ENCODE data around the gene DNMT3L.
"Not testable (repeated sequence)": the region's sequence is repeated elsewhere in the genome, so short reads cannot be mapped to it uniquely, and the experiment has no call there.

The DNMT3L gene

GRCh38 chr21:44295163-44295573, 33.5 kb upstream of the DNMT3L start:
- in situ Hi-C loops (cut with MboI; ENCODE audit: low sequenced_read_pairs): no loop called here

GRCh38 chr21:44294391-44295162, 32.9 kb upstream of the DNMT3L start:
- in situ Hi-C loops (cut with MboI; ENCODE audit: low sequenced_read_pairs): no loop called here

DNA sequence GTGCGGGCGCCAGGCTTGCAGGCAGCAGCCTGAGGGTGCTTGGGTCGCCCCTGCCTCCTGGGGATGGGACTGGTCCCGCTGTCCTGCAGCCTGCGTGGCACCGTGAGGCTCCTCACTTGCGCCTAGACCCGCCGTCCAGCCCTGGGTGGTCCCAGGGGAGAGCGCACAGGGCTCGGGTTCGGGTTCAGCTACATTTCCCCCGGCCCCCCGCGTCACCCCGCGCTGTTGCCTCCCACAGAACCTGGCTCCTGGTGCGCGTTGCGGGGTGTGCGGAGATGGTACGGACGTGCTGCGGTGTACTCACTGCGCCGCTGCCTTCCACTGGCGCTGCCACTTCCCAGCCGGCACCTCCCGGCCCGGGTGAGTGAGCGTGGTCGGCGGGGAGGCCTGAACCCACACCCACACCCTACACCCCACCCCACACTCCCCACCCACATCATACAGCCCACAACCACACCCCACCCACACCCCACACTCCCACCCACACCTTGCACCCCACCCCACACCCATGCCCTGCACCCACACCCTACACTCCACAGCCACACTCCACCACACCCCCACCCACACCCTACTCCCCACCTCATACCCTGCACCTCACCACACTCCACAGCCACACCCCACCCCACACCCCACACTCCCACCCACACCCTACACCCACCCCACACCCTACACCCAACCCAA, 32.0 kb upstream of the DNMT3L start:
- in situ Hi-C loops (cut with MboI; ENCODE audit: low sequenced_read_pairs): no loop called here

GRCh38 chr21:44292812-44293195, 31.1 kb upstream of the DNMT3L start:
- in situ Hi-C loops (cut with MboI; ENCODE audit: low sequenced_read_pairs): no loop called here

- in situ Hi-C loops (cut with MboI; ENCODE audit: low sequenced_read_pairs): no loop called here
Observed at GRCh38 chr21:44291936-44292811, 30.5 kb upstream of the DNMT3L start.

GRCh38 chr21:44291078-44291935, 29.6 kb upstream of the DNMT3L start:
- in situ Hi-C loops (cut with MboI; ENCODE audit: low sequenced_read_pairs): no loop called here

DNA sequence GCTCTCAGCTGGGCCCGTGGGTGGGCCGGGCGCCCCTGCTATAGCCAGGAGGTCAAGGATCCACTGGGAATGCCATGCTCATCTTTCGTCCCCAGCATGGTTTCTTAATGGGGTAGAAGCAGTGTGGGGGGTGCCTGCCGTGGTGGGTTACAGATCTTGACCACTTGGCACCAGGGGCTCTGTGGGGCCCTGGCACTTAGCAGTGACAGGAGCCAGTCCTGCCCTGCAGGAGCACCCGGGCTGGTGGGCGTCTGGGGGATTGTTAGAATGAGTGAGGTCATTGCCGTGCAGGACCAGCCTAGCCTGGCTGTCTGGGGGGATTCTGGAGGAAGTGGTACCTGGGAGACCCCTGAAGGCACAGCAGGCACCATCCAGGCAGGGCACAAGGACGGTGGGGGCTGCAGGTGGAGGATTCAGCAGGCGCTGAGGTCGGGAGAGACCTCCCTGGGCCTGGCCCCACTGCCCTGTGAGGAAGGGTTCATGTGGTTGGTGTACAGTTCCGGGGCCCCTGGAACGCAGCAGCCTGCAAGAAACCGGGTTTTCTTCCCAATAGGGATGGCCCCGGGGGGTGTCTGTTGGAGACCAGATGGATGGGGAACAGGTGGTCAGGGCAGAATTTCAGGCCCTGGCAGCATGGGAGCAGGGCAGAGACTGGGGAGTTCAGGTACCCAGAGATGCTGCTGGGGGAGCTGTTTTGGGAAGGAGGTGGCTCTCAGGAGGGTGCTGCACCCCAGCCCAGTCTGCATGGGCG, 28.8 kb upstream of the DNMT3L start:
- in situ Hi-C loops (cut with MboI; ENCODE audit: low sequenced_read_pairs): no loop called here

- in situ Hi-C loops (cut with MboI; ENCODE audit: low sequenced_read_pairs): no loop called here
Observed at GRCh38 chr21:44289381-44290010, 27.8 kb upstream of the DNMT3L start.

GRCh38 chr21:44288251-44289110, 26.8 kb upstream of the DNMT3L start:
- in situ Hi-C loops (cut with MboI; ENCODE audit: low sequenced_read_pairs): no loop called here

- in situ Hi-C loops (cut with MboI; ENCODE audit: low sequenced_read_pairs): no loop called here
Observed at GRCh38 chr21:44286716-44287632, 25.3 kb upstream of the DNMT3L start.

DNA sequence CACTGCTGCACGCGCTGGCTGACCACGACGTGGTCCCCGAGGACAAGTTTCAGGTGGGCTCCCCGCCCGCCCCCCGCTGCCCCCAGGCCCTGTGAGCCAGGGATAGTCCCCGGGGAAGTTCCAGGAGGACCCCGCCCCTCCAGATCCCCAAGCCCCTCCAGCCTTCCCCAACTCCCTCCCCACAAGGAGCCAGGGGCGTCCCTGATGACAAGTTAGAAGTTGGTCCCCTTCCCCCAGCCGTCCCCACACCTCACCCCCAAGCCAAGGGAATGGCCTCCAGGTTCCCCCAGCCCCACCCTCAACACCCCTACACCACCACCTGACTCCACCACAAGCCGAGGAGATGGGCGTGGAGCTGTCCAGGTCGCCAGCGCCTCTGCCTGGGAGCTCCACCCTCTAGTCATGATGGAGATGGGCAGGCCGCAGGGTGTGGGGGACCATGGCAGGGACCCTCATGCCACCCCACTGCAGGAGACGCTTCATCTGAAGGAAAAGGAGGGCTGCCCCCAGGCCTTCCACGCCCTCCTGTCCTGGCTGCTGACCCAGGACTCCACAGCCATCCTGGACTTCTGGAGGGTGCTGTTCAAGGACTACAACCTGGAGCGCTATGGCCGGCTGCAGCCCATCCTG, 24.5 kb upstream of the DNMT3L start:
- in situ Hi-C loops (cut with MboI; ENCODE audit: low sequenced_read_pairs): no loop called here

DNA sequence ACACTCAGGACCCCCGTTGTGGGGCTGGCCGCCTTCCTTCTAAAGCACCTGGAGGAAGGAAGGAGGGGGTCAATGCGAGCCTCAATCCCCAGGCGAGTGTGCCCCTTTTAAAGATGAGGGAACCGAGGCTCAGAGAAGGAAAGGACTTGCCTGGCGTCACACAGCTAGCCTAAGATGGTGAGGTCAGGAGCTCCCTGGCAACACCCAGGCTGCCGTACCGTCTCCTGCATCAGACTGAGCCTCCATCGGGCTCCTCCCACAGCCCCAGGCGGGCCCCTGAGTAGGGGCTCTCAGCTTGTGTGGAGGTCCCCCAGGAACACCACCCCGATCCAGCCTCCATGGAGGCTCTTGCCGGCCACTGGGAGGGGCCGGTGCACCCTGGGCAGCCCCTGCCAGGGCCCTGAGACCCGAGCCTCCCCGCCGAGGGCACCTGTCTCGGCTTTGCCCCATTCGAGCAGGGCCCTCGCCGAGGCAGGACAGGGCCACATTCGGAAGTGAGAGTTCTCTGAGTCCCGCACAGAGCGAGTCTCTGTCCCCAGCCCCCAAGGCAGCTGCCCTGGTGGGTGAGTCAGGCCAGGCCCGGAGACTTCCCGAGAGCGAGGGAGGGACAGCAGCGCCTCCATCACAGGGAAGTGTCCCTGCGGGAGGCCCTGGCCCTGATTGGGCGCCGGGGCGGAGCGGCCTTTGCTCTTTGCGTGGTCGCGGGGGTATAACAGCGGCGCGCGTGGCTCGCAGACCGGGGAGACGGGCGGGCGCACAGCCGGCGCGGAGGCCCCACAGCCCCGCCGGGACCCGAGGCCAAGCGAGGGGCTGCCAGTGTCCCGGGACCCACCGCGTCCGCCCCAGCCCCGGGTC, 23.7 kb upstream of the DNMT3L start, which contains the start of gene AIRE:
AIRE (plus strand) TSS at position 739 of the 855 bp plus-strand sequence. CDS start 131 bp downstream, outside the sequence.
- in situ Hi-C loops (cut with MboI; ENCODE audit: low sequenced_read_pairs): no loop called here

- in situ Hi-C loops (cut with MboI; ENCODE audit: low sequenced_read_pairs): no loop called here
Observed at GRCh38 chr21:44283948-44284347, 22.3 kb upstream of the DNMT3L start.

- in situ Hi-C loops (cut with MboI; ENCODE audit: low sequenced_read_pairs): not testable (repeated sequence)
Observed at GRCh38 chr21:44283211-44283785, 21.6 kb upstream of the DNMT3L start.

- in situ Hi-C loops (cut with MboI; ENCODE audit: low sequenced_read_pairs): no loop called here
Observed at GRCh38 chr21:44282370-44282769, 20.7 kb upstream of the DNMT3L start.

DNA sequence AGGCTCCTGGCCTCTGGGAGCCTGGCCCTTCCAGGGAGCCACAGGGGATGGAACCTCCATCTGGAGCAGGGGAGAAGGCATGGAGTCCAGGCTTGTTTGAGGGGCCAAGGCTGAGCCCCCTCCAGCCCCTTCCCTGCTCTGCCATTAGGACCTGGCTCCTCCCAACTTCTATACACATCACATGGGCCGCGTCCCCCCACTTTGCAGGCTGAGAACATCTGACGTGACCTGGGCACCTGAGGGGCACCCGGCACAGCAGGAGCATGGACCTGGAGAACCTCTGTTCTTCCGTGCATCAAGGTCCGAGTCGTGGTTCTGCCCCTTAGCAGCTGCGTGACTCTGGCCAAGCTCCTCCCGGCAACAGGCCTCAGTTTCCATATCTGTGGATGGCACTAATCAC, 20.1 kb upstream of the DNMT3L start:
- in situ Hi-C loops (cut with MboI; ENCODE audit: low sequenced_read_pairs): no loop called here

Data from HL-60/S4 treated with retinoic acid at 250 ng/mL for 4 days and 3 days (cell line).